Measurements from ENCODE around the gene STAT1.

The STAT1 gene

DNA sequence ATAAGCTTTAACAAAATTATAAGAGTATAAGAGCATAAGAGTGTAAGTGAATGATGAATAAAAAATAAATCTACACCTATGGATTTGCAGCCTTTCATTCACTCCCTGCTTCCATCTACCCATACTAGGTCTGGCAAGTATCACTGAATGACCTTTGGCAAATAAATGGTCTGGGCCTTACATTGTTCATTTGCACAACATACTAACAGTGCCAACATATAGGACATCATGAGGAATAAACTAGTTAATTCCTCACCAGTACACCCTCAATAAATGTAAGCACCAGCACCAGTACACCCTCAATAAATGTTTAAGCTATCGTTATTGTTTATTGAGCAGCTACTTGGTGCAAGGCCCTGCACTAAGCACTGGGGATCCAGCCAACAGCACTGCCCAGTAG is 26.9 kb downstream of the STAT1 start:
- Histone ChIP-seq H3K4me3 (ENCODE audit: low read length) (no peak overlapping the region), H3K9me3 (ENCODE audit: control insufficient read depth, low read length) (no peaks in the 10 kb centered on the region), H3K36me3 (ENCODE audit: control insufficient read depth, insufficient read depth, low read length) (peaks cover 39% of the 10 kb centered on the region), H3K27me3 (ENCODE audit: control insufficient read depth, insufficient read depth, low read length) (no peaks in the 10 kb centered on the region), H3K9ac (ENCODE audit: low read length) (no peak overlapping the region), H3K4me1 (ENCODE audit: control insufficient read depth, insufficient read depth, low read length) (no peaks in the 10 kb centered on the region)

GRCh38 chr2:190986221-190986953 is 27.6 kb downstream of the STAT1 start:
- H3K27me3 ChIP-seq (ENCODE audit: control insufficient read depth, insufficient read depth, low read length), result no peaks in the 10 kb centered on the region
- H3K4me1 ChIP-seq (ENCODE audit: control insufficient read depth, insufficient read depth, low read length), result no peaks in the 10 kb centered on the region
- H3K9me3 ChIP-seq (ENCODE audit: control insufficient read depth, low read length), result no peaks in the 10 kb centered on the region
- H3K9ac ChIP-seq (ENCODE audit: low read length), result no peak overlapping the region
- H3K4me3 ChIP-seq (ENCODE audit: low read length), result no peak overlapping the region
- H3K36me3 ChIP-seq (ENCODE audit: control insufficient read depth, insufficient read depth, low read length), result peaks cover 44% of the 10 kb centered on the region

- peaks cover 8% of the 10 kb centered on the region for H3K4me1 ChIP-seq (ENCODE audit: control insufficient read depth, insufficient read depth, low read length)
- H3K9me3 ChIP-seq (ENCODE audit: control insufficient read depth, low read length), result no peaks in the 10 kb centered on the region
- H3K4me3 ChIP-seq (ENCODE audit: low read length), result no peak overlapping the region
- H3K36me3 ChIP-seq (ENCODE audit: control insufficient read depth, insufficient read depth, low read length), result peaks cover 39% of the 10 kb centered on the region
- no peak overlapping the region for H3K9ac ChIP-seq (ENCODE audit: low read length)
- no peaks in the 10 kb centered on the region for H3K27me3 ChIP-seq (ENCODE audit: control insufficient read depth, insufficient read depth, low read length)
Observed at GRCh38 chr2:190984595-190984994, 29.4 kb downstream of the STAT1 start.

GRCh38 chr2:190982262-190983034 is 31.5 kb downstream of the STAT1 start:
- no peaks in the 10 kb centered on the region for H3K9me3 ChIP-seq (ENCODE audit: control insufficient read depth, low read length)
- H3K4me3 ChIP-seq (ENCODE audit: low read length), result no peak overlapping the region
- peaks cover 8% of the 10 kb centered on the region for H3K4me1 ChIP-seq (ENCODE audit: control insufficient read depth, insufficient read depth, low read length)
- no peaks in the 10 kb centered on the region for H3K27me3 ChIP-seq (ENCODE audit: control insufficient read depth, insufficient read depth, low read length)
- peaks cover 42% of the 10 kb centered on the region for H3K36me3 ChIP-seq (ENCODE audit: control insufficient read depth, insufficient read depth, low read length)
- no peak overlapping the region for H3K9ac ChIP-seq (ENCODE audit: low read length)

DNA sequence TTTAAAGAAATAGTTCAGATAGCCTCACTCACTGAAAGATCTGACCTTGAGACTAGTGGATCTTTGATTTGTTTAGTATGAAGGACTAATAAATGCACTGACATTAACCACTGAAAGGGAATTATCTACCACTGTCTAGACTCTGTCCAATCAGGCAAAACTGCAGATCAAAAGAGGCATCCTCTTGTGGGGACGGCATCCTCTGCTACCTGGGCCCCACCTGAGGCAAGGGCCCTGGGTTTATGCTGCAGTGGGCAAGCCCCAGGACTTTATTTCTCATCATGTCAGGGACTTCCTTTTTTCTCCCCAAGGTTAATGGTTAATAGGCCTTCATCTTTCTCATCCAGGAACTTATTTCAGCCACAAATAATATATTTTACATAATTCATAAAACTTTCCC is 32.2 kb downstream of the STAT1 start:
- Histone ChIP-seq H3K36me3 (ENCODE audit: control insufficient read depth, insufficient read depth, low read length) (peaks cover 42% of the 10 kb centered on the region), H3K4me1 (ENCODE audit: control insufficient read depth, insufficient read depth, low read length) (peaks cover 8% of the 10 kb centered on the region), H3K4me3 (ENCODE audit: low read length) (no peak overlapping the region), H3K9me3 (ENCODE audit: control insufficient read depth, low read length) (no peaks in the 10 kb centered on the region), H3K27me3 (ENCODE audit: control insufficient read depth, insufficient read depth, low read length) (no peaks in the 10 kb centered on the region), H3K9ac (ENCODE audit: low read length) (no peak overlapping the region)

DNA sequence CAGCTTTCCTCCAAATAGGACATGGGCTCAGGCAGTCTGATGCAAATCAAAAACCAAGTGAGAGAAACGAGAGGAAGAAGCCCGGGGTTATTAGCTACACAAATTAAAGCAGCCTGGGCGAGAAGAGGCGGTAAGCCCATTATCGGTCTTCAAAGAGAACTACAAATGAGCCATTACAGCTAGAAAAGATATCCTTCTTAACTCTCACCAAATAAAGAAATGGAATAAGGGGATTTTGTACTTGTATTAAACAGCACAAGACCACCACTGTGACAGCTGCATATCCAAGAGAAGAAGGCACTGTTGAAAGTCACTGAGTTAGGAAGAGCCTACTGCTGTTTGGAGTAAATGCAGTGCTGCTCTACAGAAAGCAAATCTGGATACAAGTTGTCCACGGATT is 32.6 kb downstream of the STAT1 start:
- Histone ChIP-seq H3K4me3 (ENCODE audit: low read length) (no peak overlapping the region), H3K36me3 (ENCODE audit: control insufficient read depth, insufficient read depth, low read length) (peaks cover 42% of the 10 kb centered on the region), H3K9me3 (ENCODE audit: control insufficient read depth, low read length) (no peaks in the 10 kb centered on the region), H3K27me3 (ENCODE audit: control insufficient read depth, insufficient read depth, low read length) (no peaks in the 10 kb centered on the region), H3K9ac (ENCODE audit: low read length) (no peak overlapping the region), H3K4me1 (ENCODE audit: control insufficient read depth, insufficient read depth, low read length) (peaks cover 8% of the 10 kb centered on the region)

DNA sequence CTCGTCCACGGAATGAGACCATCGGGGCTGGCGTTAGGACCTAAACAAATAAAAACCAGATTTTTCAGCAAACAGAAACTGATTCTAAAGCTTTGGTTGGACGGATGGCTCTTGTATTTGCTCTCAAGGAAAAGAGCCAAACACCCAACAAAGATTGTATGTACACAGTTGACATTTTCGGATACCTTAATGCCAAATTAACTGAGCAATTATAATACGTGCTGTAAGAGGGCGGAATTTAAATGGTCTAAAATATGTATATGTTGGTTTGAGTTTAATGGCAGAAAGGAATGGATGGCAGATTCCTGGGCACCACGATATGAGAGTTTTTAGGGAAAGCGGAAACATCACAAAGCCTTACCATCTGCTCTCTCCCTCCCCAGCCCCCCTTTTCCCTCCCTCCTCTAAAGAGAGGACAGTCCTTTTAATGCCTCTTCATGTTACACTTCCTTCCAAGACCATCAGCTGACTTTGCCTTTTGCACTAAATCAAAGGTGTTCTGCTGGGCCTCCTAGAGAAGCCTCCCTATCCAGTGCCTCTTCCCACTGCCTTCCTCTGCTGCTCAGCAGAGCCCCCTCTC is 33.3 kb downstream of the STAT1 start:
- peaks cover 39% of the 10 kb centered on the region for H3K36me3 ChIP-seq (ENCODE audit: control insufficient read depth, insufficient read depth, low read length)
- H3K4me1 ChIP-seq (ENCODE audit: control insufficient read depth, insufficient read depth, low read length), result peaks cover 8% of the 10 kb centered on the region
- H3K27me3 ChIP-seq (ENCODE audit: control insufficient read depth, insufficient read depth, low read length), result no peaks in the 10 kb centered on the region
- no peaks in the 10 kb centered on the region for H3K9me3 ChIP-seq (ENCODE audit: control insufficient read depth, low read length)
- H3K4me3 ChIP-seq (ENCODE audit: low read length), result no peak overlapping the region
- no peak overlapping the region for H3K9ac ChIP-seq (ENCODE audit: low read length)

- H3K9ac ChIP-seq (ENCODE audit: low read length), result no peak overlapping the region
- H3K4me3 ChIP-seq (ENCODE audit: low read length), result no peak overlapping the region
Observed at GRCh38 chr2:190979906-190980629, 33.9 kb downstream of the STAT1 start.

DNA sequence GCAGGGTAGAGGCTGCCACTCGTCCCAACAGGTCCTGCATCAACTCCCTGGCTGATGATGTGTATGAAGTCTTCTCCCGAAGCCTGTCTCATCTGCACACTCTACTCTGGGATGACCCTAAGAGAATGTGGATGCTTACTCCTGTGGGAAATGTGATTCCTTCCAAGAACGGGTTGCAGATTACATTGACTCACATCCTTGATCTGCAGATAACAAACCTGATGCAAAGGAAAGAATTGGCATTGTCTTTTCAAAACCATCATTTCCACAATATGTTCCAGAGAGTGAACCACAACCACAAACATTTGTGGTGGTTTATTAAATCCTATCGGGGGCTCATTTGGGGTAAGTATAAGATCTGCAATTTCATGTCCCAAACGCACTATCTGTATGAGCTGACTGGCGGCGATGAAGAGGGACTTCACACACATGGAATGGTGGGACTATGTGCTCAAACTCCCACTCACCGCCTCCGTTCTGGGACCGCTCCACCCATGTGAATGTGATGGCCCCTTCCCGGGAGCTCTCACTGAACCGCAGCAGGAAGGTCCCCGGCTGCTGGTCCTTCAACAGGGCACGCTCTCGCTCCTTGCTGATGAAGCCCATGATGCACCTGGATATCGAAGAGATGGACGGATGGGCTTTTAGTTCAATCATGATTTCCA is 35.5 kb downstream of the STAT1 start:
- Histone ChIP-seq H3K4me1 (ENCODE audit: control insufficient read depth, insufficient read depth, low read length) (peaks cover 8% of the 10 kb centered on the region), H3K4me3 (ENCODE audit: low read length) (no peak overlapping the region), H3K27me3 (ENCODE audit: control insufficient read depth, insufficient read depth, low read length) (no peaks in the 10 kb centered on the region), H3K9ac (ENCODE audit: low read length) (no peak overlapping the region), H3K36me3 (ENCODE audit: control insufficient read depth, insufficient read depth, low read length) (peaks cover 39% of the 10 kb centered on the region), H3K9me3 (ENCODE audit: control insufficient read depth, low read length) (no peaks in the 10 kb centered on the region)

More at GRCh38 chr2:190979906-190980629, 33.9 kb downstream of the STAT1 start:
- Histone ChIP-seq H3K27me3 (ENCODE audit: control insufficient read depth, insufficient read depth, low read length) (no peaks in the 10 kb centered on the region), H3K9me3 (ENCODE audit: control insufficient read depth, low read length) (no peaks in the 10 kb centered on the region), H3K4me1 (ENCODE audit: control insufficient read depth, insufficient read depth, low read length) (peaks cover 8% of the 10 kb centered on the region), H3K36me3 (ENCODE audit: control insufficient read depth, insufficient read depth, low read length) (peaks cover 36% of the 10 kb centered on the region)

GRCh38 chr2:190977505-190977904 is 36.5 kb downstream of the STAT1 start:
- Histone ChIP-seq H3K4me1 (ENCODE audit: control insufficient read depth, insufficient read depth, low read length) (peaks cover 8% of the 10 kb centered on the region), H3K36me3 (ENCODE audit: control insufficient read depth, insufficient read depth, low read length) (peaks cover 31% of the 10 kb centered on the region), H3K9me3 (ENCODE audit: control insufficient read depth, low read length) (no peaks in the 10 kb centered on the region), H3K9ac (ENCODE audit: low read length) (no peak overlapping the region), H3K27me3 (ENCODE audit: control insufficient read depth, insufficient read depth, low read length) (no peaks in the 10 kb centered on the region), H3K4me3 (ENCODE audit: low read length) (no peak overlapping the region)

GRCh38 chr2:190976521-190976920 is 37.5 kb downstream of the STAT1 start:
- Histone ChIP-seq H3K9me3 (ENCODE audit: control insufficient read depth, low read length) (no peaks in the 10 kb centered on the region), H3K4me3 (ENCODE audit: low read length) (no peak overlapping the region), H3K4me1 (ENCODE audit: control insufficient read depth, insufficient read depth, low read length) (peaks cover 8% of the 10 kb centered on the region), H3K9ac (ENCODE audit: low read length) (no peak overlapping the region), H3K36me3 (ENCODE audit: control insufficient read depth, insufficient read depth, low read length) (peaks cover 27% of the 10 kb centered on the region), H3K27me3 (ENCODE audit: control insufficient read depth, insufficient read depth, low read length) (no peaks in the 10 kb centered on the region)

Data from mucosa of stomach (tissue), 1 donor.